ENCODE measurements around the gene ZHX3. TPM values are rescaled to one million over a fixed set of nuclear protein-coding genes. Genes with fewer than 3 reads are reported as not detected.
A peak's percentile ranks its signal among the peaks of the same experiment; 100 is the strongest.

ZHX3 gene
- total and polyA plus RNA-seq, 2 of the 13 experiments (the other 11 are each of a cell fraction or from before 2014, with no cell fraction given) = 8.4 to 11.7 TPM

GRCh38 chr20:41173161-41173721 lies 144.3 kb downstream of the ZHX3 start:
- ChIA-PET CTCF (ENCODE audit: low intra/inter-chr PET ratio, low total read pairs) (interaction anchor here (1.4 to 3.4 kb wide), 3 partner anchors 38 to 166 kb away, joined by 13 to 76 read pairs (median 13); partner anchors contain the start of gene LPIN3), POLR2A (interaction anchor here (1.6 kb wide), 1 partner anchor 167 kb away, joined by 12 read pairs; the partner anchor contains the start of gene LPIN3)
- intact Hi-C loops (cut with micrococcal nuclease; ENCODE audit: unreplicated experiment) = loop anchor here (1.0 to 2.0 kb wide), 4 partner anchors 36 to 238 kb away; partner anchors contain the start of genes LPIN3 and PLCG1
- H3K27me3 ChIP-seq (ENCODE audit: control insufficient read depth in 1 of 2, insufficient read depth in 2 of 2, low read length in 2 of 2) = no peaks in the 10 kb centered on the region
- H3K9ac ChIP-seq (ENCODE audit: insufficient read depth, low read depth, low read length) = no peak overlapping the region
- no peak overlapping the region for H2AFZ ChIP-seq (ENCODE audit: low read length)
- peaks cover 51 to 79% of the 10 kb centered on the region in 2 experiments for H3K36me3 ChIP-seq (replicated peaks in 1 of 2; ENCODE audit: control insufficient read depth in 1 of 2, insufficient read depth in 2 of 2, low read length in 2 of 2)
- WGBS (ENCODE audit: low lambda C conversion rate) = 37% methylated on average over 9 of the region's 9 CpGs
- H3K4me2 ChIP-seq (ENCODE audit: low read depth, low read length) = no peak overlapping the region
- H3K79me2 ChIP-seq (ENCODE audit: insufficient read depth, low read length) = no peaks in the 10 kb centered on the region
- DNase-seq (ENCODE audit: low spot score) (peak; percentile 62), ATAC-seq (peak; percentile 89), FAIRE-seq (peak; percentile 77)
- no TSS peak for BruUV-seq (replicated peaks)
- no peaks in the 10 kb centered on the region for H3K4me1 ChIP-seq (ENCODE audit: insufficient read depth, low read length)
- no peak overlapping the region for H3K4me3 ChIP-seq (replicated peaks in 1 of 3; ENCODE audit: insufficient read depth in 1 of 3, low read depth in 2 of 3, low read length in 3 of 3)
- no peaks in the 10 kb centered on the region for H3K9me3 ChIP-seq (ENCODE audit: low read length)
- peaks cover 10% of the 10 kb centered on the region; the same call in 1 of the 2 replicates for H4K20me1 ChIP-seq (ENCODE audit: insufficient read depth, low read length)
- no peak overlapping the region for H3K27ac ChIP-seq (ENCODE audit: extremely low read length, insufficient read depth, low read length)
- in situ Hi-C loops (cut with HindIII; ENCODE audit: extremely low pct_ligation_motif_present, low pct_unique_long_range_greater_than_20kb) = loop anchor here (5.0 kb wide), 1 partner anchor 169 kb away; the partner anchor contains the start of gene LPIN3
- TF ChIP-seq FOXK1 (CRISPR knock-in tag; IDR thresholded peaks at IDR 0.05; ENCODE audit: borderline replicate concordance, low read depth) = no peak
- TF ChIP-seq ZBTB2 (CRISPR knock-in tag; IDR thresholded peaks at IDR 0.05; ENCODE audit: low read depth) = no peak
- 0 out of 2 replicates have a peak, but pooled peaks have one; percentile 11 for TF ChIP-seq GABPB1 (CRISPR knock-in tag; IDR thresholded peaks at IDR 0.05)
- TF ChIP-seq ZNF746 (CRISPR knock-in tag; IDR thresholded peaks at IDR 0.05) = no peak
- no peak for TF ChIP-seq DZIP1 (CRISPR knock-in tag; IDR thresholded peaks at IDR 0.05)
- TF ChIP-seq TSC22D2 (CRISPR knock-in tag; IDR thresholded peaks at IDR 0.05; ENCODE audit: borderline replicate concordance) = peak; percentile 38; the same call in 1 of the 2 replicates
- TF ChIP-seq, protein P1, sequence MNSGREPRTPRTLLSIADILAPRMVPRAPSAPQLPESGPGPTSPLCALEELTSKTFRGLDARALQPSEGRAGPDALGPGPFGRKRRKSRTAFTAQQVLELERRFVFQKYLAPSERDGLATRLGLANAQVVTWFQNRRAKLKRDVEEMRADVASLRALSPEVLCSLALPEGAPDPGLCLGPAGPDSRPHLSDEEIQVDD (CRISPR knock-in tag; IDR thresholded peaks at IDR 0.05; ENCODE audit: borderline replicate concordance) = no peak
- TF ChIP-seq, protein P2, sequence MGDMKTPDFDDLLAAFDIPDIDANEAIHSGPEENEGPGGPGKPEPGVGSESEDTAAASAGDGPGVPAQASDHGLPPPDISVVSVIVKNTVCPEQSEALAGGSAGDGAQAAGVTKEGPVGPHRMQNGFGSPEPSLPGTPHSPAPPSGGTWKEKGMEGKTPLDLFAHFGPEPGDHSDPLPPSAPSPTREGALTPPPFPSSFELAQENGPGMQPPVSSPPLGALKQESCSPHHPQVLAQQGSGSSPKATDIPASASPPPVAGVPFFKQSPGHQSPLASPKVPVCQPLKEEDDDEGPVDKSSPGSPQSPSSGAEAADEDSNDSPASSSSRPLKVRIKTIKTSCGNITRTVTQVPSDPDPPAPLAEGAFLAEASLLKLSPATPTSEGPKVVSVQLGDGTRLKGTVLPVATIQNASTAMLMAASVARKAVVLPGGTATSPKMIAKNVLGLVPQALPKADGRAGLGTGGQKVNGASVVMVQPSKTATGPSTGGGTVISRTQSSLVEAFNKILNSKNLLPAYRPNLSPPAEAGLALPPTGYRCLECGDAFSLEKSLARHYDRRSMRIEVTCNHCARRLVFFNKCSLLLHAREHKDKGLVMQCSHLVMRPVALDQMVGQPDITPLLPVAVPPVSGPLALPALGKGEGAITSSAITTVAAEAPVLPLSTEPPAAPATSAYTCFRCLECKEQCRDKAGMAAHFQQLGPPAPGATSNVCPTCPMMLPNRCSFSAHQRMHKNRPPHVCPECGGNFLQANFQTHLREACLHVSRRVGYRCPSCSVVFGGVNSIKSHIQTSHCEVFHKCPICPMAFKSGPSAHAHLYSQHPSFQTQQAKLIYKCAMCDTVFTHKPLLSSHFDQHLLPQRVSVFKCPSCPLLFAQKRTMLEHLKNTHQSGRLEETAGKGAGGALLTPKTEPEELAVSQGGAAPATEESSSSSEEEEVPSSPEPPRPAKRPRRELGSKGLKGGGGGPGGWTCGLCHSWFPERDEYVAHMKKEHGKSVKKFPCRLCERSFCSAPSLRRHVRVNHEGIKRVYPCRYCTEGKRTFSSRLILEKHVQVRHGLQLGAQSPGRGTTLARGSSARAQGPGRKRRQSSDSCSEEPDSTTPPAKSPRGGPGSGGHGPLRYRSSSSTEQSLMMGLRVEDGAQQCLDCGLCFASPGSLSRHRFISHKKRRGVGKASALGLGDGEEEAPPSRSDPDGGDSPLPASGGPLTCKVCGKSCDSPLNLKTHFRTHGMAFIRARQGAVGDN (CRISPR knock-in tag; IDR thresholded peaks at IDR 0.05) = peak; percentile 67
- TF ChIP-seq GPN1 (CRISPR knock-in tag; IDR thresholded peaks at IDR 0.05; ENCODE audit: borderline replicate concordance) = no peak; the same call in 1 of the 2 replicates
- TF ChIP-seq CBX1 (IDR thresholded peaks at IDR 0.05; ENCODE audit: low read depth) = no peak
- TF ChIP-seq MIER2 (CRISPR knock-in tag; IDR thresholded peaks at IDR 0.05) = no peak
- no peak for TF ChIP-seq ZKSCAN5 (CRISPR knock-in tag; IDR thresholded peaks at IDR 0.05)
- TF ChIP-seq, protein P3, sequence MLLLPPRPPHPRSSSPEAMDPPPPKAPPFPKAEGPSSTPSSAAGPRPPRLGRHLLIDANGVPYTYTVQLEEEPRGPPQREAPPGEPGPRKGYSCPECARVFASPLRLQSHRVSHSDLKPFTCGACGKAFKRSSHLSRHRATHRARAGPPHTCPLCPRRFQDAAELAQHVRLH (CRISPR knock-in tag; IDR thresholded peaks at IDR 0.05; ENCODE audit: borderline replicate concordance, low read depth) = no peak; the same call in 1 of the 2 replicates
- TF ChIP-seq MEIS1 (CRISPR knock-in tag; IDR thresholded peaks at IDR 0.05; ENCODE audit: borderline replicate concordance) = no peak
